HEK293T (cell line): ENCODE measurements around the gene TEX38.
"Not testable (repeated sequence)": the region's sequence is repeated elsewhere in the genome, so short reads cannot be mapped to it uniquely, and the experiment has no call there.

Experiments used
- CTCF ChIA-PET: fragments of 350-600 bp; formaldehyde crosslinking; extraction: SDS; loops from one replicate; lab custom pipeline; 2021; ENCODE audit warnings: antibody characterized with exemption, inconsistent platforms; lab: Yijun Ruan, JAX
- POLR2A ChIA-PET: fragments of 350-600 bp; formaldehyde crosslinking; extraction: SDS; loops from one replicate; lab custom pipeline; 2020; ENCODE audit warnings: antibody characterized with exemption, inconsistent platforms; lab: Yijun Ruan, JAX
- DNase-seq: peaks from one replicate; pipeline ENCODE4 v3.0.0; 2012; ENCODE audit warnings: mixed read lengths; ENCODE audit errors: extremely low spot score
- ARNT ChIP-seq: fragments of 450-650 bp; IDR thresholded peaks from 2 replicates; pipeline ENCODE4 v1.6.1; 2017; ENCODE audit warnings: mild to moderate bottlenecking
- BHLHE40 ChIP-seq: fragments of 450-650 bp; IDR thresholded peaks from 2 replicates; pipeline ENCODE4 v1.6.1; 2016; ENCODE audit warnings: mild to moderate bottlenecking, moderate library complexity, borderline replicate concordance
- CTBP1 ChIP-seq: fragments of 450-650 bp; IDR thresholded peaks from 2 replicates; pipeline ENCODE4 v1.6.1; 2016; ENCODE audit warnings: borderline replicate concordance
- ELF4 ChIP-seq: fragments of 450-650 bp; IDR thresholded peaks from 2 replicates; pipeline ENCODE4 v1.6.1; 2017; ENCODE audit warnings: antibody characterized with exemption
- FOXA1 ChIP-seq: fragments of 450-650 bp; IDR thresholded peaks from 2 replicates; pipeline ENCODE4 v1.6.1; 2016; ENCODE audit warnings: mild to moderate bottlenecking
- FOXK2 ChIP-seq: fragments of 450-650 bp; IDR thresholded peaks from 2 replicates; pipeline ENCODE4 v1.6.1; 2016; ENCODE audit warnings: mild to moderate bottlenecking
- FOXM1 ChIP-seq: fragments of 450-650 bp; IDR thresholded peaks from 2 replicates; pipeline ENCODE4 v1.6.1; 2017; ENCODE audit warnings: mild to moderate bottlenecking, borderline replicate concordance
- HDGF ChIP-seq: fragments of 450-650 bp; IDR thresholded peaks from 2 replicates; pipeline ENCODE4 v1.6.1; 2017; ENCODE audit warnings: antibody characterized with exemption, borderline replicate concordance
- L3MBTL2 ChIP-seq: fragments of 450-650 bp; conservative IDR thresholded peaks from 2 replicates; pipeline ENCODE4 v1.6.1; 2016; ENCODE audit warnings: mild to moderate bottlenecking
- LEF1 ChIP-seq: fragments of 450-650 bp; IDR thresholded peaks from 2 replicates; pipeline ENCODE4 v1.6.1; 2017; ENCODE audit warnings: mild to moderate bottlenecking, borderline replicate concordance
- NFRKB ChIP-seq: fragments of 450-650 bp; IDR thresholded peaks from 2 replicates; pipeline ENCODE4 v1.6.1; 2016; ENCODE audit warnings: mild to moderate bottlenecking, moderate library complexity
- SP1 ChIP-seq: fragments of 450-650 bp; IDR thresholded peaks from 2 replicates; pipeline ENCODE4 v1.6.1; 2017
- SUZ12 ChIP-seq: fragments of 450-650 bp; IDR thresholded peaks from 2 replicates; pipeline ENCODE4 v1.6.1; 2016; ENCODE audit warnings: mild to moderate bottlenecking
- TARDBP ChIP-seq: fragments of 450-650 bp; IDR thresholded peaks from 2 replicates; pipeline ENCODE4 v1.6.1; 2016
- ZNF384 ChIP-seq: fragments of 450-650 bp; IDR thresholded peaks from 2 replicates; pipeline ENCODE4 v1.6.1; 2016
- TF ChIP-seq, protein P1 (sequence below): fragments of 450-650 bp; IDR thresholded peaks from 2 replicates; pipeline ENCODE4 v1.6.1; 2016

The TEX38 gene

DNA sequence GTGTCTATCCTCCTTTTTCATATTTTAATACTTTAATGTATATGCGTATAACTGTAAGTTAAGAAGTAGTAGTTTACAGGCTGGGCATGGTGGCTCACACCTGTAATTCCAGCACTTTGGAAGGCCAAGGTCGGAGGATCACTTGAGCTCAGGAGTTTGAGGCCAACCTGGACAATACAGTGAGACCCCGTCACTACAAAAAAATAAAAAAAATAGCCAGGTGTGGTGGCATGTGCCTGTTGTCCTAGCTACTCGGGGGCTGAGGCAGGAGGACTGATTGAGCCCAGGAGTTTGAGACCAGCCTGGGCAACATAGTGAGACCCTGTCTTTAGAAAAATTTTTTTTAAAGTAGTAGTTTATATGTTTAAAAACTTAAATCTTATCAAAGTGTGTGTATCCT, 25.8 kb upstream of the TEX38 start:
- CTCF ChIA-PET = no interaction called here
- POLR2A ChIA-PET = no interaction called here
- no peak for DNase-seq
- TF ChIP-seq SP1 = no peak
- no peak for TF ChIP-seq L3MBTL2
- TF ChIP-seq FOXA1 = no peak
- no peak for TF ChIP-seq ELF4
- TF ChIP-seq, protein P1, sequence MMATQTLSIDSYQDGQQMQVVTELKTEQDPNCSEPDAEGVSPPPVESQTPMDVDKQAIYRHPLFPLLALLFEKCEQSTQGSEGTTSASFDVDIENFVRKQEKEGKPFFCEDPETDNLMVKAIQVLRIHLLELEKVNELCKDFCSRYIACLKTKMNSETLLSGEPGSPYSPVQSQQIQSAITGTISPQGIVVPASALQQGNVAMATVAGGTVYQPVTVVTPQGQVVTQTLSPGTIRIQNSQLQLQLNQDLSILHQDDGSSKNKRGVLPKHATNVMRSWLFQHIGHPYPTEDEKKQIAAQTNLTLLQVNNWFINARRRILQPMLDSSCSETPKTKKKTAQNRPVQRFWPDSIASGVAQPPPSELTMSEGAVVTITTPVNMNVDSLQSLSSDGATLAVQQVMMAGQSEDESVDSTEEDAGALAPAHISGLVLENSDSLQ = no peak
- no peak for TF ChIP-seq CTBP1

DNA sequence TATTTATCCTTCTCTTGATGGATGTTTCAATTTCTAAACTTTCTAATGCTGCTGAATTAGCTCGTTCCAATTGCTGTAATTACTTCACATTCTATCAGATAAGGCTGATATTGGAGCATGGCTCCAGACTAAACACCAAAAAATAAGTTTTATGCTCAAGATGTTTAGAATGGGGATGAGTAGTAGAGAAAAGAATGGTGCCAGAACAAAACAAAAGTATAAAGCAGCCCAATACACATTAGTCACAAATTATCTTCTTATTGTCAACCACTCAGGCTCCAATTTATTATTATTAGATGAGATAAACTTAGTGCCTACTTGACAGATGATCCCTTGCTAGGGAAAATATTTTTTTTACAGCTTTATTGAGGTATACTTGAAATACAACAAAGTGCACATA, 25.3 kb upstream of the TEX38 start:
- TF ChIP-seq LEF1 (no peak), FOXA1 (no peak), FOXK2 (no peak), NFRKB (no peak), ELF4 (no peak), HDGF (no peak), BHLHE40 (no peak), ZNF384 (no peak), TARDBP (no peak)
- ChIA-PET POLR2A (no interaction called here), CTCF (no interaction called here)
- no peak for DNase-seq

DNA sequence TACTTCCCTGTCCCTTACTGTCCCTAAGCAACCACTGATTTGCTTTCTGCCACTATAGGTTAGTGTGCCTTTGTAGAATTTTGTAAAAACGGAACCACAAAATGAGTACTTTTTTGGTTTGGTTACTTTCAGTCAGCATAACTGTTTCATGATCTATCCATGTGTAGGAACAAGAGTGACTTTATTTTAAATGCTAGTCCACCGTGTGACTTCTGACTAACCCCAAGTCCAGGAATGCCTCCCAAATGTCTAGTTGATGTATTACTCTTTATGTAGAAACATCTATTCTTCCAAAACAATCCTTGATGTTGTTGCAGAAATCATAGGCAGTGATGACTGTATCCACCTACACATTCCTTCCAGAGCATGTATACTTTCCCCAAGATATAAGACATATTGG, 24.8 kb upstream of the TEX38 start:
- DNase-seq = no peak
- POLR2A ChIA-PET = no interaction called here
- TF ChIP-seq ARNT (no peak), HDGF (no peak), TARDBP (no peak), BHLHE40 (no peak), FOXM1 (no peak), FOXA1 (no peak), LEF1 (no peak)
- CTCF ChIA-PET = no interaction called here

DNA sequence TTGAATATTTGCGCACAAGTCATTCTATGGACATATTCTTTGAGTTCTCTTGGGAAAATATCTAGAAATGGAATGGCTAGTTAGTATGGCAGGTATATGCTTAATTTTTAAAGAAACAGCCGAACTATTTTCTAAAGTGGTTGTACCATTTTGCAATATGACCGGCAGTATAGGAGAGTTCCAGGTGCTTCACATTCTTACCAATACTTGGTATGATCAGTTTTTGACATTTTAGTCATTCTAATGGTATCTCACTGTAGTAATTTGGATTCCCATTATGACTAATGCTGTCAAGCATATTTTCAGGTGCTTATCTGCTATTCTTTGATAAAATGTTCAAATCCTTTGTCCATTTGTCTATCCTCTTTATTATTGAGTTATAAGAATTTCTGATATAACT, 24.0 kb upstream of the TEX38 start:
- DNase-seq = no peak
- ChIA-PET CTCF (no interaction called here), POLR2A (no interaction called here)
- TF ChIP-seq HDGF (no peak), FOXM1 (no peak), ELF4 (no peak), BHLHE40 (no peak), FOXK2 (no peak), TARDBP (no peak), CTBP1 (no peak), LEF1 (no peak), L3MBTL2 (no peak), FOXA1 (no peak), ZNF384 (no peak), ARNT (no peak), NFRKB (no peak), SP1 (no peak)
- TF ChIP-seq, protein P1 = no peak

DNA sequence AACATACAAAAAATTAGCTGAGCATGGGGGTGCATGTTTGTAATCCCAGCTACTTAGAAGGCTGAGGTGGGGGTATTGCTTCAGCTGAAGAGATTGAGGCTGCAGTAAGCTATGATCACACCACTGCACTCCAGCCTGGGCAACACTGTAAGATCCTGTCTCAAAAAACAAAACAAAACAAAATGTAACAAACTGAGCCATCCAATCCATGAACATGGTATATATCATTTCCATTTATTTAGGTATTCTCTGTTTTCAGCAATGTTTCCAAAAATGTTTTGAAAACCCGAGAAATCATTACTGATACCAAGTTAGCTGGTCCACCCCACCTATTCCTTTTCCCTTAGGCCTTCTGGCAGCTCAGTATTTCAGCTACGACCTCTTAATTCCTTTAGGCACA, 21.9 kb upstream of the TEX38 start:
- CTCF ChIA-PET = interaction anchor here (0.6 kb wide), 1 partner anchor 369 kb away, joined by 3 read pairs; no protein-coding TSS in a partner anchor
- POLR2A ChIA-PET = no interaction called here
- TF ChIP-seq TARDBP (no peak), BHLHE40 (no peak), LEF1 (no peak), SUZ12 (no peak), ARNT (no peak), NFRKB (no peak), L3MBTL2 (no peak)
- DNase-seq = no peak

DNA sequence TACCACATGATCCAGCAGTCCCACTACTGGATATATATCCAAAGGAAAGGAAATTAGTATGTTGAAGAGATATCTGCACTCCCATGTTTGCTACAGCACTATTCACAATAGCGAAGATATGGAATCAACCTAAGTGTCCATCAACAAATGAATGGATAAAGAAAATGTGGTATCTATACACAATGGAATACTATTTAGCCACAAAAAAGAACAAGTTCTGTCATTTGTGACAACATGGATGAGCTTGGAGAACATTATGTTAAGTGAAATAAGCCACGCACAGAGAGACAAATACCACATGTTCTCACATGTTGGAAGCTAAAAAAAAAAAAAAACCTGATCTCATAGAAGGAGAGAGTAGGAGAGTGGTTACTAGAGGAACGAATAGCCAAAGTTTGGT, 21.2 kb upstream of the TEX38 start:
- no peak for TF ChIP-seq FOXM1
- no peak for TF ChIP-seq ZNF384
- TF ChIP-seq FOXA1 = no peak
- no peak for TF ChIP-seq FOXK2
- TF ChIP-seq SUZ12 = no peak
- TF ChIP-seq, protein P1 = no peak
- no peak for TF ChIP-seq CTBP1
- no peak for TF ChIP-seq HDGF
- TF ChIP-seq NFRKB = no peak
- TF ChIP-seq ARNT = no peak
- no peak for TF ChIP-seq SP1
- TF ChIP-seq L3MBTL2 = no peak
- no peak for TF ChIP-seq LEF1
- no peak for TF ChIP-seq BHLHE40
- TF ChIP-seq ELF4 = no peak
- CTCF ChIA-PET = no interaction called here
- POLR2A ChIA-PET = no interaction called here
- DNase-seq = no peak

DNA sequence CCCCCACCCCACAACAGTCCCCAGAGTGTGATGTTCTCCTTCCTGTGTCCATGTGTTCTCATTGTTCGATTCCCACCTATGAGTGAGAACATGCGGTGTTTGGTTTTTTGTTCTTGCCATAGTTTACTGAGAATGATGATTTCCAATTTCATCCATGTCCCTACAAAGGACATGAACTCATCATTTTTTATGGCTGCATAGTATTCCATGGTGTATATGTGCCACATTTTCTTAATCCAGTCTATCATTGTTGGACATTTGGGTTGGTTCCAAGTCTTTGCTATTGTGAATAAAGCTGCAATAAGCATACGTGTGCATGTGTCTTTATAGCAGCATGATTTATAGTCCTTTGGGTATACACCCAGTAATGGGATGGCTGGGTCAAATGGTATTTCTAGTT, 20.5 kb upstream of the TEX38 start:
- DNase-seq, CTCF ChIA-PET, POLR2A ChIA-PET: not testable (repeated sequence)
